Ovary (tissue), 9 donors: Measurements from ENCODE around the gene ZNF701. TPM values are rescaled to one million over a fixed set of nuclear protein-coding genes. Genes with fewer than 3 reads are reported as not detected.
"Not testable (repeated sequence)": the region's sequence is repeated elsewhere in the genome, so short reads cannot be mapped to it uniquely, and the experiment has no call there.

Experiments used
- DNase-seq, 5 donors: peaks; one replicate each; pipeline ENCODE4 v3.0.0-alpha.2; 2019 to 2020
- H3K27ac ChIP-seq, 2 donors: fragments of 200-600 bp; one replicate each; pipeline versions ENCODE4 v1.5.1 to v1.8.0; 2019 to 2022
- H3K27me3 ChIP-seq: fragments of 200-600 bp; one replicate; pipeline ENCODE4 v1.8.0; 2022
- H3K36me3 ChIP-seq: fragments of 200-600 bp; sonication (generic); one replicate; pipeline ENCODE4 v1.5.1; 2019
- H3K4me1 ChIP-seq: one replicate; pipeline ENCODE4 v1.8.1; 2013; ENCODE audit warnings: mild to moderate bottlenecking, moderate library complexity; ENCODE audit not compliant: insufficient read depth
- H3K4me3 ChIP-seq: fragments of 200-600 bp; sonication (generic); one replicate; pipeline ENCODE4 v1.5.1; 2017
- H3K9me3 ChIP-seq, 2 donors: fragments of 200-600 bp in 1 of 2; sonication (generic) in 1 of 2; one replicate each; pipeline versions ENCODE4 v1.5.1 to v1.8.1; 2013 to 2019; ENCODE audit warnings: mild to moderate bottlenecking in 1 of 2, moderate library complexity in 1 of 2
- EP300 ChIP-seq: sonication (generic); formaldehyde crosslinking; IDR thresholded peaks from one replicate; pipeline ENCODE4 v1.6.1; 2017; ENCODE audit warnings: antibody characterized with exemption
- POLR2A ChIP-seq: fragments of 450-650 bp; IDR thresholded peaks from one replicate; pipeline ENCODE4 v1.6.1; 2017; ENCODE audit warnings: antibody characterized with exemption, mild to moderate bottlenecking, moderate library complexity
- WGBS, 3 donors: extraction: QIAGEN DNeasy Blood & Tissue Kit in 1 of 3; methylation state at CpG; one replicate each; pipeline versions ENCODE4 v1.1.5 to v1.1.7; 2013 to 2017; 5-methylcytosine and 5-hydroxymethylcytosine counted together
- intact Hi-C, 4 donors: fragments of 100-400 bp; cut with DNase I; formaldehyde crosslinking; loops; one replicate each; pipeline versions ENCODE4 v1.11.0 to v1.15.1; 2022 to 2023
- polyA plus RNA-seq, 2 donors: library from polyadenylated mRNA; stranded (reverse); fragments of 200-250 nt in 1 of 2; fragments of 350-450 nt in 1 of 2; fragmentation: Illumina TruSeq in 1 of 2; extraction: RNeasy Lipid Tissue Mini Kit (QIAGEN cat#74804) in 1 of 2; gene quantifications; one replicate each; pipeline ENCODE4 v1.2.3, GENCODE V29; 2013 to 2014
- total RNA-seq, 7 donors: library from RNA; depleted of rRNA in 2 of 7; stranded (reverse); fragments of >200 nt in 2 of 7; fragmentation: NEBNext Ultra II Directional in 3 of 7; extraction: Animal tissue kit (Norgen Biotek cat#: 25700) in 3 of 7; gene quantifications; one replicate each; pipeline versions ENCODE4 v1.1.0 to v1.2.4, GENCODE V29; 2016 to 2023
- TF ChIP-seq, protein P1 (sequence below), 3 donors: fragments of 450-650 bp in 2 of 3; fragments of 200-600 bp in 1 of 3; IDR thresholded peaks; one replicate each; pipeline versions ENCODE4 v1.5.1 to v1.8.0; 2016 to 2022; ENCODE audit warnings: antibody characterized with exemption in 3 of 3, mild to moderate bottlenecking in 1 of 3
- donor health status: DM: no; HTN: no; CAD: no; lungs with moderate emphysema.
- donor health status: DM: no; HTN: no; CAD: no.
- donor health status: Bipolar disorder and iron deficiency.
- donor health status: DM: yes; HTN: yes; CAD: no.
- donor health status: DM: no; HTN: no; CAD: no.
- donor health status: DM: yes; HTN: yes; CAD: no.

The ZNF701 gene
- total and polyA plus RNA-seq, 9 donors: 7.3 to 21.7 (median 15.5) TPM

DNA sequence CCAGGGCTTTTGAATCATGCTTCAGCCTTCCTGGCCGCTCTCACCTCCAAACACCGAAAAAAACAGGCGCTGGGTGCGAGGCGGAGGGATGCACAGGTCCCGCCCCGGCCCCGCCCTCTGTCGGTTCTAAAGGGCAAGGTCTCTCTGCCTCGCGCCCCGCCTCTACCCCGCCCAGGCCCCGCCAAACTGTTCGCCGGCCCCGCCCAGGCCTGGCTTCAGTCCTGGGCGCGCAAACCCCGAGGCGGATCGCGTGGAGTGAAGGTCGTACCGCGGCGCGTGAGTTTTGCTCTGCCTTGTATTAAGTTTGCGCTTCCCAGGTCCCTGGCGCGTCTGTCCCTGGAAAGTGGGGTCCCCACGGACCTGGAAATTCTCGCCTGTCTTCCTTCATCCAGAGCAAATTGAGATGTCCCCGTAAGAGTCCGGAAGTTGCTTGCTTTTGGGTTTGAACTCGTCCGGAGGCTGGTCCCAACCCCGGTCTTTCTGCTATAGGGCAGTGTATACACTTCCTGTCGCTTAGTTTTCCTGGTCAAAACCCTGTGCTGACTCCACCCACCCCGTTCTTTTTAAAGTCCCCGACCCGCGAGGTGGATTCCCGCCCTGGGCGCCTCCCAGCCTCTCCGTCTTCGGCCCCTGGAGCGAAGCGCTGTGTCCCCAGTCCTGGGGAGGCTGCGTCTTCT is 34.2 kb upstream of the ZNF701 start:
- Histone ChIP-seq H3K9me3 (no peaks in the 10 kb centered on the region), H3K4me1 (peaks cover 3% of the 10 kb centered on the region), H3K4me3 (peak overlapping the region; percentile 55), H3K27ac (peak overlapping the region in 1 of 2 donors; percentile 40), H3K27me3 (no peaks in the 10 kb centered on the region), H3K36me3 (no peaks in the 10 kb centered on the region)
- intact Hi-C loops: no loop called here
- WGBS, 3 donors: 0% methylated on average over 49 to 50 of the region's 50 CpGs
- no peak for TF ChIP-seq EP300
- no peak for TF ChIP-seq POLR2A
- TF ChIP-seq, protein P1, sequence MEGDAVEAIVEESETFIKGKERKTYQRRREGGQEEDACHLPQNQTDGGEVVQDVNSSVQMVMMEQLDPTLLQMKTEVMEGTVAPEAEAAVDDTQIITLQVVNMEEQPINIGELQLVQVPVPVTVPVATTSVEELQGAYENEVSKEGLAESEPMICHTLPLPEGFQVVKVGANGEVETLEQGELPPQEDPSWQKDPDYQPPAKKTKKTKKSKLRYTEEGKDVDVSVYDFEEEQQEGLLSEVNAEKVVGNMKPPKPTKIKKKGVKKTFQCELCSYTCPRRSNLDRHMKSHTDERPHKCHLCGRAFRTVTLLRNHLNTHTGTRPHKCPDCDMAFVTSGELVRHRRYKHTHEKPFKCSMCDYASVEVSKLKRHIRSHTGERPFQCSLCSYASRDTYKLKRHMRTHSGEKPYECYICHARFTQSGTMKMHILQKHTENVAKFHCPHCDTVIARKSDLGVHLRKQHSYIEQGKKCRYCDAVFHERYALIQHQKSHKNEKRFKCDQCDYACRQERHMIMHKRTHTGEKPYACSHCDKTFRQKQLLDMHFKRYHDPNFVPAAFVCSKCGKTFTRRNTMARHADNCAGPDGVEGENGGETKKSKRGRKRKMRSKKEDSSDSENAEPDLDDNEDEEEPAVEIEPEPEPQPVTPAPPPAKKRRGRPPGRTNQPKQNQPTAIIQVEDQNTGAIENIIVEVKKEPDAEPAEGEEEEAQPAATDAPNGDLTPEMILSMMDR (IDR thresholded peaks at IDR 0.05): no peak
- peak; percentile 79 to 91 (median 84) for DNase-seq

DNA sequence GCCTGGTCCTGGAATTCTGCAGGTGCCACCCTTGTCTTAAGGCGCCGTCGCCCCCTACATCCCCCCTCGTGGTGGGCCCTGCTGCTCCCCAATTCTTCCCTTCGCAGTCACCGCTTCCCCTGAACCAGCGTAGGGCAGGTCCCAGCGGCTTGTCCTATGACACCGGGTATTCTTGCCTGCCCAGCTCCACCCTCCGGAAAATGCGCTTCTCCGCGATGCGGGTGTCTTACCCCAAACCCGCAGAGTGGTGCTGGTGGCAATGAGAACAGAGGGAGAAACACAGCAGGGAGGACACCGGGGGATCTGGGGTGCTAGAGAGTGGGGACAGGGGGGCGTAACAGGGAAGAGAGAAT is 33.7 kb upstream of the ZNF701 start:
- WGBS, 3 donors: 2 to 6% (median 6%) methylated on average over 17 of the region's 17 CpGs
- no peak for TF ChIP-seq EP300
- TF ChIP-seq, protein P1 (IDR thresholded peaks at IDR 0.05): no peak
- TF ChIP-seq POLR2A: no peak
- H3K4me1 ChIP-seq: peaks cover 3% of the 10 kb centered on the region
- H3K27ac ChIP-seq: peak overlapping the region in 1 of 2 donors; percentile 40
- no peaks in the 10 kb centered on the region for H3K36me3 ChIP-seq
- no peaks in the 10 kb centered on the region for H3K27me3 ChIP-seq
- DNase-seq: peak in 1 of 5 donors; percentile 11
- H3K4me3 ChIP-seq: peak overlapping the region; percentile 55
- no peaks in the 10 kb centered on the region for H3K9me3 ChIP-seq
- intact Hi-C loops: no loop called here

DNA sequence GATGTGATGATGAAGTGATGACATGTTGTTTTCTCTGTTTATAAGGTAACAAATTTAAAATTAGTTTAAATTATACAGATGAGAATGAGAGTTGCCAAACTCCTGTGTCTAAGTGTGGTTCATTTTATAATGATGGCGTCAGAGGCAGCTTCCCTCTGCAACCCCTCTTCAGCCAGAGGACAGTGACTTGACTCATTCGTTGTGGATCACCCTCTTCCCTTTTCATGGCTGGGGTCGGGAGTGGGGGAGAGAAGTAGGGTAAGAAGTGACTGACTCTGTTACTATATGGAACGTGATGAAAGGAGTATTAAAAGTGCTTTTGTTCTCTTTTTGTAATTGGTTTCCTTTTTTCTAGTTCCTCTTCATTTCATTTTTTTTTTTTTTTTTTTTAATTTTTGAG is 31.3 kb upstream of the ZNF701 start:
- H3K36me3 ChIP-seq, H3K4me3 ChIP-seq, H3K9me3 ChIP-seq, H3K4me1 ChIP-seq, DNase-seq, intact Hi-C loops, H3K27ac ChIP-seq, H3K27me3 ChIP-seq: not testable (repeated sequence)
- 58 to 79% (median 70%) methylated on average over 4 of the region's 4 CpGs for WGBS, 3 donors

DNA sequence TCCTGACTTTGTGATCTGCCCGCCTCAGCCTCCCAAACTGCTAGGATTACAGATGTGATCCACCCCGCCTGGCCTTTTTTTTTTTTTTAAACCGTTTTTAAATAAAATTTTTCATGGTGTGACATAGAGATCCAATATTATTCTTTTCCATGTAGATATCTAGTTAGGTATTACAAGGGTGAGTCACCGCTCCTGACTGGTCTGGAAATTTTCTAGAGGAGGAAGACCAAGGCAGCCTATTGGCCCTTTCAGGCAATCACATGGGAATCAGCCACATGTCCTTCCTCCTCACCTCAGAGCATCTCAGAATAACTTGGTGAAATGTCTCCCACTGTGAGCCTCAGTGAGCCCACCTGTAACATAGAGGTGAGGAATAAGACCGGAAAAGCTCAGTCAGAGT is 28.9 kb upstream of the ZNF701 start:
- 92 to 98% (median 96%) methylated on average over 5 of the region's 5 CpGs for WGBS, 3 donors
- H3K4me3 ChIP-seq, H3K9me3 ChIP-seq, H3K27ac ChIP-seq, intact Hi-C loops, H3K4me1 ChIP-seq, H3K27me3 ChIP-seq, DNase-seq, H3K36me3 ChIP-seq: not testable (repeated sequence)

DNA sequence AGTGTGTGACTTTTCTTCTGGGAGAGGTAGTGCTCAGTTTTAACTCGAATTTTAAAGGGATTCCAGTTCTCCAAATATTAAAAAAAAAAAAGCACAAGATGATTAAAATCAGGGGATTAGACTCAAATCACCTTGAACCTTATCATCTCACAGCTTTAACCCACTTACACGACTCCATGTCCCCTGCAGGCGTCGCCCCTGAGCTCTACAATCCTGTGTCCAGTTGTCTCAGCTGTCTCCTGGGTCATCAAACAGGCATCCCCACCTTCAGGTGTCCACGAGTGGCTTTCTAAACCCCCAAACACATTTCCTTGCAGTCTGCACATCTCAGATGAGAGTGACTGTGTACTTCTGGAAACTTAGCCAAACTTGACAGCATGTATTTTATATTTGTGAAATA is 28.5 kb upstream of the ZNF701 start:
- H3K4me3 ChIP-seq: no peak overlapping the region
- no peak for DNase-seq
- H3K9me3 ChIP-seq: peaks cover 0 to 2% of the 10 kb centered on the region in 2 donors
- WGBS, 3 donors: 81 to 88% (median 86%) methylated on average over 5 of the region's 5 CpGs
- no peaks in the 10 kb centered on the region for H3K27me3 ChIP-seq
- H3K4me1 ChIP-seq: no peaks in the 10 kb centered on the region
- intact Hi-C loops: no loop called here
- no peaks in the 10 kb centered on the region for H3K36me3 ChIP-seq
- no peak overlapping the region for H3K27ac ChIP-seq
- TF ChIP-seq POLR2A (no peak), EP300 (no peak)
- TF ChIP-seq, protein P1 (IDR thresholded peaks at IDR 0.05): no peak

DNA sequence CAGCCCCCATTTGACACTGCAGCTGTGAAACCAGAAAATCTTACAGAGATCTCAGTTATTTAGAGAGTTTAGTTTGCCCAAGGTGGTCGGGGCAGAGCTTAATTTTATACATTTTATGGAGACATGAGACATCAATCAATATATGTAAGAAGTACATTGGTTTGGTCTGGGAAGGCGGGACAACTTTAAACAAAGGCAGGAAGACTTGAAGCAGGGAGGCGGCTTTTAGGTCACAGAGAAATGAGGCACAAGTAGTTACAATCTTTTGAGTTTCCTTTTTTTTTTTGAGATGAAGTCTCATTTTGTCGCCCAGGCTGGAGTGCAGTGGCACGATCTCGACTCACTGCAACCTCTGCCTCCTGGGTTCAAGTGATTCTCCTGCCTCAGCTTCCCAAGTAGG is 27.5 kb upstream of the ZNF701 start:
- 86 to 89% (median 88%) methylated on average over 6 of the region's 6 CpGs for WGBS, 3 donors
- DNase-seq, H3K4me1 ChIP-seq, intact Hi-C loops, H3K27ac ChIP-seq, H3K4me3 ChIP-seq, H3K36me3 ChIP-seq, H3K9me3 ChIP-seq, H3K27me3 ChIP-seq: not testable (repeated sequence)
